Immature natural killer cell (primary cell): ENCODE results near the gene OPRL1. TPM values are rescaled to one million over a fixed set of nuclear protein-coding genes. Genes with fewer than 3 reads are reported as not detected.

Experiments used
- DNase-seq, 3 donors: peaks; one replicate each; pipeline ENCODE4 v3.0.0; 2022; ENCODE audit warnings: mixed read lengths in 1 of 3
- H3K27ac Mint-ChIP-seq, 6 donors: one replicate each; pipeline ENCODE4 v1.8.0; 2020; ENCODE audit warnings: mixed read lengths in 6 of 6, mild to moderate bottlenecking in 5 of 6, inconsistent platforms in 4 of 6, moderate library complexity in 3 of 6
- H3K27me3 Mint-ChIP-seq, 3 donors: one replicate each; pipeline ENCODE4 v1.8.0; 2020 to 2021; ENCODE audit warnings: low read depth in 3 of 3, mild to moderate bottlenecking in 3 of 3, mixed read lengths in 3 of 3, moderate library complexity in 3 of 3, inconsistent platforms in 1 of 3
- H3K36me3 Mint-ChIP-seq, 3 donors: one replicate each; pipeline ENCODE4 v1.8.0; 2020; ENCODE audit warnings: mixed read lengths in 3 of 3, inconsistent platforms in 2 of 3, mild to moderate bottlenecking in 2 of 3
- H3K4me1 Mint-ChIP-seq, 2 donors: one replicate each; pipeline ENCODE4 v1.8.0; 2020; ENCODE audit warnings: inconsistent platforms in 2 of 2, mild to moderate bottlenecking in 2 of 2, mixed read lengths in 2 of 2, moderate library complexity in 1 of 2
- H3K4me3 Mint-ChIP-seq, 5 donors: one replicate each; pipeline ENCODE4 v1.8.0; 2020; ENCODE audit warnings: mild to moderate bottlenecking in 5 of 5, mixed read lengths in 5 of 5, inconsistent platforms in 3 of 5, moderate library complexity in 3 of 5
- H3K9me3 Mint-ChIP-seq, 6 donors: one replicate each; pipeline ENCODE4 v1.8.0; 2020; ENCODE audit warnings: mild to moderate bottlenecking in 6 of 6, mixed read lengths in 6 of 6, inconsistent platforms in 4 of 6, moderate library complexity in 3 of 6
- polyA plus RNA-seq, 3 donors: library from polyadenylated mRNA; unstranded; fragments of 300-500 nt; fragmentation: Illumina TruSeq; gene quantifications; one replicate each; pipeline ENCODE4 v1.2.3, GENCODE V29; 2021

The OPRL1 gene
- polyA plus RNA-seq, 3 donors from 2014 or later = 0.48 to 1.3 (median 0.73) TPM

- Mint-ChIP-seq H3K27me3 (peaks cover 0 to 4% (median 0%) of the 10 kb centered on the region in 3 donors), H3K9me3 (no peaks in the 10 kb centered on the region), H3K36me3 (no peaks in the 10 kb centered on the region), H3K4me1 (no peaks in the 10 kb centered on the region), H3K27ac (no peak overlapping the region), H3K4me3 (no peak overlapping the region)
- DNase-seq = no peak
These were observed 56.3 kb downstream of the OPRL1 start for GRCh38 chr20:64136004-64136710.

GRCh38 chr20:64137598-64138031 lies 57.7 kb downstream of the OPRL1 start:
- no peak overlapping the region for H3K27ac Mint-ChIP-seq
- peaks cover 0 to 3% (median 0%) of the 10 kb centered on the region in 3 donors for H3K27me3 Mint-ChIP-seq
- peaks cover 0 to under 1% (median 0%) of the 10 kb centered on the region in 6 donors for H3K9me3 Mint-ChIP-seq
- no peak for DNase-seq
- no peak overlapping the region for H3K4me3 Mint-ChIP-seq
- no peaks in the 10 kb centered on the region for H3K4me1 Mint-ChIP-seq
- H3K36me3 Mint-ChIP-seq = no peaks in the 10 kb centered on the region

GRCh38 chr20:64138276-64138815 lies 58.5 kb downstream of the OPRL1 start:
- Mint-ChIP-seq H3K36me3 (no peaks in the 10 kb centered on the region), H3K27ac (no peak overlapping the region), H3K9me3 (peaks cover 0 to 3% (median 0%) of the 10 kb centered on the region in 6 donors), H3K27me3 (peaks cover 0 to 3% (median under 1%) of the 10 kb centered on the region in 3 donors), H3K4me3 (no peak overlapping the region), H3K4me1 (no peaks in the 10 kb centered on the region)
- DNase-seq = no peak

- Mint-ChIP-seq H3K9me3 (peaks cover 0 to 4% (median 0%) of the 10 kb centered on the region in 6 donors), H3K4me3 (no peak overlapping the region), H3K27ac (no peak overlapping the region), H3K27me3 (peaks cover 0 to 3% (median 2%) of the 10 kb centered on the region in 3 donors), H3K36me3 (no peaks in the 10 kb centered on the region), H3K4me1 (no peaks in the 10 kb centered on the region)
- no peak for DNase-seq
These were observed 59.5 kb downstream of the OPRL1 start for GRCh38 chr20:64139199-64140060.

- no peak for DNase-seq
- no peak overlapping the region for H3K4me3 Mint-ChIP-seq
- H3K27ac Mint-ChIP-seq = no peak overlapping the region
- peaks cover 0 to 3% (median 0%) of the 10 kb centered on the region in 3 donors for H3K36me3 Mint-ChIP-seq
- H3K4me1 Mint-ChIP-seq = no peaks in the 10 kb centered on the region
- H3K9me3 Mint-ChIP-seq = peaks cover 0 to 12% (median 3%) of the 10 kb centered on the region in 6 donors
- H3K27me3 Mint-ChIP-seq = peaks cover 0 to 8% (median 5%) of the 10 kb centered on the region in 3 donors
These were observed 60.4 kb downstream of the OPRL1 start for GRCh38 chr20:64140061-64140931.

GRCh38 chr20:64140956-64141355 lies 61.1 kb downstream of the OPRL1 start:
- no peak overlapping the region for H3K27ac Mint-ChIP-seq

GRCh38 chr20:64142590-64142989 lies 62.7 kb downstream of the OPRL1 start:
- no peak overlapping the region for H3K27ac Mint-ChIP-seq
- H3K4me3 Mint-ChIP-seq = no peak overlapping the region
- H3K27me3 Mint-ChIP-seq = peaks cover 0 to 8% (median 5%) of the 10 kb centered on the region in 3 donors
- no peak for DNase-seq
- H3K4me1 Mint-ChIP-seq = no peaks in the 10 kb centered on the region
- H3K9me3 Mint-ChIP-seq = peaks cover 0 to 12% (median 3%) of the 10 kb centered on the region in 6 donors
- peaks cover 0 to 3% (median 0%) of the 10 kb centered on the region in 3 donors for H3K36me3 Mint-ChIP-seq

More at GRCh38 chr20:64140956-64141355, 61.1 kb downstream of the OPRL1 start:
- H3K9me3 Mint-ChIP-seq = peaks cover 0 to 12% (median 3%) of the 10 kb centered on the region in 6 donors
- no peak overlapping the region for H3K4me3 Mint-ChIP-seq
- DNase-seq = no peak
- peaks cover 0 to 3% (median 0%) of the 10 kb centered on the region in 3 donors for H3K36me3 Mint-ChIP-seq
- H3K27me3 Mint-ChIP-seq = peaks cover 0 to 8% (median 5%) of the 10 kb centered on the region in 3 donors
- H3K4me1 Mint-ChIP-seq = no peaks in the 10 kb centered on the region

GRCh38 chr20:64143018-64143801 lies 63.3 kb downstream of the OPRL1 start:
- no peaks in the 10 kb centered on the region for H3K4me1 Mint-ChIP-seq
- peaks cover 0 to 3% (median 0%) of the 10 kb centered on the region in 3 donors for H3K36me3 Mint-ChIP-seq
- peaks cover 0 to 8% (median 5%) of the 10 kb centered on the region in 3 donors for H3K27me3 Mint-ChIP-seq
- no peak for DNase-seq
- H3K9me3 Mint-ChIP-seq = peaks cover 0 to 12% (median 3%) of the 10 kb centered on the region in 6 donors
- no peak overlapping the region for H3K4me3 Mint-ChIP-seq
- no peak overlapping the region for H3K27ac Mint-ChIP-seq

GRCh38 chr20:64144144-64144912 lies 64.4 kb downstream of the OPRL1 start:
- Mint-ChIP-seq H3K27ac (no peak overlapping the region), H3K9me3 (peaks cover 0 to 12% (median 3%) of the 10 kb centered on the region in 6 donors), H3K36me3 (peaks cover 0 to 3% (median 0%) of the 10 kb centered on the region in 3 donors), H3K4me3 (no peak overlapping the region), H3K4me1 (no peaks in the 10 kb centered on the region), H3K27me3 (peaks cover 0 to 8% (median 5%) of the 10 kb centered on the region in 3 donors)
- no peak for DNase-seq

- no peak for DNase-seq
- Mint-ChIP-seq H3K27ac (no peak overlapping the region), H3K4me3 (no peak overlapping the region), H3K27me3 (peaks cover 1 to 8% (median 3%) of the 10 kb centered on the region in 3 donors), H3K9me3 (peaks cover 0 to 12% (median 3%) of the 10 kb centered on the region in 6 donors), H3K36me3 (peaks cover 0 to 3% (median 0%) of the 10 kb centered on the region in 3 donors), H3K4me1 (no peaks in the 10 kb centered on the region)
These were observed 65.8 kb downstream of the OPRL1 start for GRCh38 chr20:64145458-64146300.

- no peak overlapping the region for H3K27ac Mint-ChIP-seq
- peaks cover 0 to 12% (median 3%) of the 10 kb centered on the region in 6 donors for H3K9me3 Mint-ChIP-seq
- H3K4me3 Mint-ChIP-seq = no peak overlapping the region
- DNase-seq = no peak
- H3K4me1 Mint-ChIP-seq = no peaks in the 10 kb centered on the region
- peaks cover 0 to 3% (median 0%) of the 10 kb centered on the region in 3 donors for H3K36me3 Mint-ChIP-seq
- H3K27me3 Mint-ChIP-seq = peaks cover 1 to 8% (median 2%) of the 10 kb centered on the region in 3 donors
These were observed 66.5 kb downstream of the OPRL1 start for GRCh38 chr20:64146301-64146935.
